Kidney (tissue), 14 donors: Measurements from ENCODE around the gene ZC3H12D. TPM values are rescaled to one million over a fixed set of nuclear protein-coding genes. Genes with fewer than 3 reads are reported as not detected.
A peak's percentile ranks its signal among the peaks of the same experiment; 100 is the strongest.
"Not testable (repeated sequence)": the region's sequence is repeated elsewhere in the genome, so short reads cannot be mapped to it uniquely, and the experiment has no call there.

Experiments
- DNase-seq, 5 donors: peaks; one replicate each; pipeline ENCODE4 v3.0.0-alpha.2; 2013 to 2020
- FAIRE-seq: peaks from 2 replicates; lab custom pipeline; 2012; peaks lifted over from hg19 to GRCh38; lab: Jason Lieb, UNC
- H3K27ac ChIP-seq, 2 donors: one replicate each; pipeline ENCODE4 v1.7.0; 2013; ENCODE audit warnings: low read depth in 2 of 2, low read length in 2 of 2, inconsistent platforms in 1 of 2
- H3K27me3 ChIP-seq: one replicate; pipeline ENCODE4 v1.7.1; 2013; ENCODE audit warnings: low read length, inconsistent platforms; ENCODE audit not compliant: control insufficient read depth, insufficient read depth
- H3K36me3 ChIP-seq, 3 donors: one replicate each; pipeline versions ENCODE4 v1.7.0 to v1.7.1; 2013; ENCODE audit warnings: low read length in 3 of 3, control low read depth in 1 of 3, inconsistent platforms in 1 of 3; ENCODE audit not compliant: insufficient read depth in 3 of 3, control insufficient read depth in 2 of 3
- H3K4me1 ChIP-seq, 3 donors: one replicate each; pipeline versions ENCODE4 v1.7.0 to v1.7.1; 2013; ENCODE audit warnings: low read length in 3 of 3, inconsistent platforms in 1 of 3, low read depth in 1 of 3; ENCODE audit not compliant: control insufficient read depth in 2 of 3, insufficient read depth in 2 of 3
- H3K4me3 ChIP-seq, 3 donors: one replicate each; pipeline versions ENCODE4 v1.7.0 to v1.8.1; 2013; ENCODE audit warnings: low read length in 3 of 3, control low read depth in 1 of 3, inconsistent platforms in 1 of 3
- H3K9ac ChIP-seq, 3 donors: one replicate each; pipeline versions ENCODE4 v1.7.0 to v1.7.1; 2013; ENCODE audit warnings: low read length in 3 of 3, control low read depth in 1 of 3, inconsistent platforms in 1 of 3
- H3K9me3 ChIP-seq, 3 donors: one replicate each; pipeline versions ENCODE4 v1.7.0 to v1.7.1; 2013; ENCODE audit warnings: low read length in 3 of 3, control low read depth in 1 of 3, inconsistent platforms in 1 of 3; ENCODE audit not compliant: control insufficient read depth in 2 of 3, insufficient read depth in 1 of 3
- CTCF ChIP-seq: IDR thresholded peaks from 3 replicates; pipeline ENCODE4 v1.5.1; 2012; ENCODE audit warnings: mild to moderate bottlenecking, moderate library complexity, borderline replicate concordance; ENCODE audit not compliant: insufficient read depth; ENCODE audit errors: extremely low read depth
- intact Hi-C: fragments of 100-400 bp; cut with DNase I; formaldehyde crosslinking; loops from one replicate; pipeline ENCODE4 v1.11.1; 2022
- polyA plus RNA-seq: library from polyadenylated mRNA; stranded (reverse); fragments of 350-450 nt; fragmentation: Illumina TruSeq; extraction: RNeasy Lipid Tissue Mini Kit (QIAGEN cat#74804); gene quantifications from one replicate; pipeline ENCODE4 v1.2.3, GENCODE V29; 2014; ENCODE audit warnings: low read depth, low replicate concordance; ENCODE audit not compliant: insufficient read depth
- total RNA-seq: library from RNA; stranded (reverse); fragmentation: NEBNext Ultra II Directional; extraction: Animal tissue kit (Norgen Biotek cat#: 25700); gene quantifications from one replicate; pipeline ENCODE4 v1.2.1, GENCODE V29; 2021
- donor health status: control.
- donor health status: control.
- donor health status: control.
- donor health status: control.
- donor health status: control.
- donor health status: DM: yes; HTN: yes; CAD: no.
- donor health status: Normal renal cell carcinoma (clear cell type).

The ZC3H12D gene
- total and polyA plus RNA-seq, 2 donors from 2014 or later: 0.82 to 3.7 TPM

DNA sequence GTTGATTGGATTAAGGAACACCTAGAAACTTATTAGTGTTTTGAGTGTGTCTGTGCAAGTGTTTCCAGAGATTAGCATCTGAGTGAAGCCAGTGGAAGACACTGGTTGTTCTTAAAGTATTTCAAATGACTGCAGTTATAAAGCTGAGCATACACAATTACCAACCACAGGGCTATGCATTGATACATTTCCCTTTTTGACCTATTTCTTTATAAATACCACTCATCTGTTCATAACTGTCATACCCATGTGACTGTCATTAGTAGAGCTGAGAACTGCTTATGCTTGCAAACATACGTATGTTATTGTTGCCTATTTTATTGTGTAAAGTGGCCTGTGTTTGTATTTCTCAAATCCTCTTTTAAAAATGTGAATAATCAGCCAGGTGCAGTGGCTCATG is 15.3 kb upstream of the ZC3H12D start:
- Histone ChIP-seq H3K36me3 (peaks cover 0 to 3% (median 0%) of the 10 kb centered on the region in 3 donors), H3K27me3 (no peaks in the 10 kb centered on the region), H3K9ac (no peak overlapping the region), H3K9me3 (no peaks in the 10 kb centered on the region), H3K4me1 (no peaks in the 10 kb centered on the region), H3K4me3 (no peak overlapping the region), H3K27ac (no peak overlapping the region)
- FAIRE-seq (no peak), DNase-seq (no peak)
- intact Hi-C loops: no loop called here
- no peak for TF ChIP-seq CTCF

DNA sequence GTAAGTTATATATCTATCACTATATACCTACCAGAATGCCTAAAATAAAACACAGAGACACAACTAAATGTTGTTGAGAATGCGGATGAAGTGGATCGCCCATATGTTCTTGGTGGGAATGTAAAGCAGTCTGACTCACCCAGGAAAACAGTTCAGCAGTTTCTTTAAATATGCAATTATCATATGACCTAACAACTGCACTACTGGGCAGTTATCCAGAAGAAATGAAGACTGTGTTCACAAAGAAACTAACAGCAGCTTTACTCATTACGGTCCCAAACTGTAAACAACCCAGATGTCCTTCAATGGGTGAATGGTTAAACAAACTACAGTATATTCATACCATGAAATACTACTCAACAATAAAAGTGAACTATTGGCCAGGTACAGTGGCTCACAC is 14.3 kb upstream of the ZC3H12D start:
- H3K9ac ChIP-seq: no peak overlapping the region
- H3K9me3 ChIP-seq: no peaks in the 10 kb centered on the region
- DNase-seq: peak in 1 of 5 donors; percentile 7
- H3K4me3 ChIP-seq: no peak overlapping the region
- H3K4me1 ChIP-seq: no peaks in the 10 kb centered on the region
- no peaks in the 10 kb centered on the region for H3K27me3 ChIP-seq
- intact Hi-C loops: no loop called here
- no peak for FAIRE-seq
- no peak for TF ChIP-seq CTCF
- no peak overlapping the region for H3K27ac ChIP-seq
- H3K36me3 ChIP-seq: no peaks in the 10 kb centered on the region

DNA sequence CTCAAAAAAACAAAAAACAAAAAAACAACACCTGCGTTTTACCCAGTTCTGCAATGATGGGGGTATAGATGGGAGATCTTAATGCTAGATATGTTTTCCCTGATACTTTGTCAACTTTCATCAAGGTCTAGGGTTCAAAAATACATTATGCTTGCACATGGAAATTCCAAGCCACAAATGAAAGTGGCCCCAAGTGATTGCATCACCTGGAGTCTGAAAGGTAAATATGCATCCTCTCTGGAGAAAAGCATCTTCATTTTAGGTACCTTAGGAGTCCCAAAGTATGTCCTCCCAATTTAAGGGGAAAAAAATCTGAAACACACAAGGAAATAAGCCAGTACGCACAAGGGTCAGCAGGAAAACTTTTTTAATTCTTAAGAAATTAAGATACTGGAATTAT is 12.6 kb upstream of the ZC3H12D start:
- Histone ChIP-seq H3K27me3 (no peaks in the 10 kb centered on the region), H3K4me3 (no peak overlapping the region), H3K4me1 (no peaks in the 10 kb centered on the region), H3K9ac (no peak overlapping the region), H3K27ac (no peak overlapping the region), H3K36me3 (no peaks in the 10 kb centered on the region), H3K9me3 (no peaks in the 10 kb centered on the region)
- no peak for TF ChIP-seq CTCF
- intact Hi-C loops: no loop called here
- FAIRE-seq: no peak
- no peak for DNase-seq

DNA sequence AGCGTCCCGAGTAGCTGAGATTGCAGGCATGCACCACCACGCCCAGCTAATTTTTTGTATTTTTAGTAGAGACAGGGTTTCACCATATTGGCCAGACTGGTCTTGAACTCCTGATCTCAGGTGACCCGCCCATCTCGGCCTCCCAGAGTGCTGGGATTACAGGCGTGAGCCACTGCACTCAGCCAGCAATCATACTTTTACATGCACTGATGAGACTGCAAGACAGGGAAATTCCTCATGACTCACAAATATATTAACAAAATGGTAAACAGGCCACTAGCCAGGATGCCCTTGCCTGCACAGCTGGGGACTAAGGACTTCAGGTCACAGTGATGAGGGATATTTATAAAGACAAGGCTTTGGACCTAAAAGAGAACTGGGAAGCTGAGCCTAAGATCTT is 11.8 kb upstream of the ZC3H12D start:
- H3K36me3 ChIP-seq, H3K27ac ChIP-seq, H3K9ac ChIP-seq, FAIRE-seq, H3K9me3 ChIP-seq, H3K27me3 ChIP-seq, H3K4me3 ChIP-seq, DNase-seq, intact Hi-C loops, H3K4me1 ChIP-seq: not testable (repeated sequence)

- H3K9ac ChIP-seq, H3K9me3 ChIP-seq, H3K36me3 ChIP-seq, intact Hi-C loops, H3K27me3 ChIP-seq, FAIRE-seq, H3K27ac ChIP-seq, H3K4me3 ChIP-seq, H3K4me1 ChIP-seq, DNase-seq: not testable (repeated sequence)
Measured at GRCh38 chr6:149495349-149496016, 10.7 kb upstream of the ZC3H12D start.

DNA sequence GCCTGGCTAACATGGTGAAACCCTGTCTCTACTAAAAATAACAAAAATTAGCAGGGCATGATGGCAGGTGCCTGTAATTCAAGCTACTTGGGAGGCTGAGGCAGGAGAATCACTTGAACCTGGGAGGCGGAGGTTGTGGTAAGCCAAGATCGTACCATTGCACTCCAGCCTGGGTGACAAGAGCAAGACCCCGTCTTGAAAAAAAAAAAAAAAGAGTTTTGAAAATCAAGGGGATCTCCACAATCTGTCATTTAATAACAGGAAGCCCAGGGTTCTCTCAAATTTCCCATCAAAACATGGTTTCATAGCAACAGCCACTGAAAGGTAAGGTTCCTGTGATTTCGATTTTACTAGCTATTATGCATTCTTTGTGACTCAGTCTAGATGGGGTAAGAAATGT is 10.0 kb upstream of the ZC3H12D start:
- H3K27ac ChIP-seq, intact Hi-C loops, H3K4me1 ChIP-seq, DNase-seq, H3K4me3 ChIP-seq, H3K9ac ChIP-seq, H3K9me3 ChIP-seq, H3K27me3 ChIP-seq, H3K36me3 ChIP-seq, FAIRE-seq: not testable (repeated sequence)
